NCI-H1048 (cell line): ENCODE results near the gene MOB3A.

Experiments
- DNase-seq: peaks from one replicate; lab custom pipeline; 2025; lab: John Stamatoyannopoulos, UW

The MOB3A gene

GRCh38 chr19:2046046-2046907, 49.8 kb downstream of the MOB3A start:
- DNase-seq = no peak

- DNase-seq = no peak
Observed at GRCh38 chr19:2045501-2046045, 50.6 kb downstream of the MOB3A start.

- DNase-seq = no peak
Observed at GRCh38 chr19:2044709-2045500, 51.2 kb downstream of the MOB3A start.

- DNase-seq = no peak
Observed at GRCh38 chr19:2043961-2044708, 52.0 kb downstream of the MOB3A start.

GRCh38 chr19:2043251-2043641, 52.9 kb downstream of the MOB3A start:
- DNase-seq = no peak

- no peak for DNase-seq
Observed at GRCh38 chr19:2042485-2043250, 53.5 kb downstream of the MOB3A start.

- DNase-seq = peak; percentile 95
Observed at GRCh38 chr19:2041683-2042484, 54.2 kb downstream of the MOB3A start.

GRCh38 chr19:2041433-2041682, 54.8 kb downstream of the MOB3A start:
- no peak for DNase-seq

GRCh38 chr19:2040647-2041432, 55.3 kb downstream of the MOB3A start:
- no peak for DNase-seq

GRCh38 chr19:2039959-2040646, 56.0 kb downstream of the MOB3A start:
- no peak for DNase-seq

GRCh38 chr19:2039089-2039958, 56.8 kb downstream of the MOB3A start:
- no peak for DNase-seq

GRCh38 chr19:2038284-2039088, 57.6 kb downstream of the MOB3A start:
- DNase-seq = no peak

GRCh38 chr19:2037651-2038255, 58.4 kb downstream of the MOB3A start:
- no peak for DNase-seq

- no peak for DNase-seq
Observed at GRCh38 chr19:2036424-2036823, 59.7 kb downstream of the MOB3A start.

GRCh38 chr19:2035590-2035991, 60.5 kb downstream of the MOB3A start:
- DNase-seq = no peak

- no peak for DNase-seq
Observed at GRCh38 chr19:2034729-2035589, 61.2 kb downstream of the MOB3A start.
